ENCODE data around the gene ARL8A.

DNA sequence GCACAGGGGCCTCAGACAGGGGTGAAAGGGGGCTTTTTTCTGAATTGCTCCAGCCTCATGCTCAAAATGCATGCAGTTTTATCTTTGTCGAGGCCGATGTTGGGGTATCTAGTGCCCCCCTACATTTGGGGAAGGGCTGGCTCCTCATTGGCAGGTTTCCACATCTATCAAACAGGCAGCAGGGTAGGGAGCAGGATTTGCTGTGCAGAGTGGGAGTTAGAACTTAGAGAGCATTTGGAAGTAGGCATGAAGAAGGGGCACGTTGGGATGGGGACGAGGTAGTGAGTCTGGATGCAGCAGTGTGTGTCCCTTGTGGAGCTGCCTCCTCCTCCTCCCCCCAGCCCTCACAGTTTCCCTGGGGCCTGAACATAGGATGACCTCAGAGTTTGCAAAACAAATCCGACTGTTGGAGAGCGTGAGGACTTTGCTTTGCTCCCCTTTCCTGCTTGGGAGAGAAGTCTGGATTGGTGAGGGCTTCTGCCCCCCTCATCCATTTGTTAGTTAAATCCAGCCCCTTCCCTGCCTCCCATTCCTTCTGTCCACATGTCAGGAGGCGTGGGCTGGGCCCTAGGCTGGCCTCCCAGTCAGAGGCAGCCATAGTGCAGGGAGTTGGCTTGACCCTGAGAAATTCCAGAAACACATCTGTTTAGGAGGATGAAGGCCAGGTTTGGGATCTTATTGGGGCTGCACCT is 58.7 kb downstream of the ARL8A start:
- TF ChIP-seq CTCF (conservative IDR thresholded peaks at IDR 0.05; ENCODE audit: low read length) = no peak
- TF ChIP-seq EZH2phosphoT487 (IDR thresholded peaks at IDR 0.05; ENCODE audit: borderline replicate concordance, low read depth, low read length) = no peak
